GM15510 (cell line): ENCODE measurements around the gene ARID5B.

ENCODE experiments used
- POLR2A ChIP-seq: IDR thresholded peaks from 3 replicates; pipeline ENCODE4 v1.6.1; 2011; ENCODE audit warnings: borderline replicate concordance; ENCODE audit not compliant: insufficient read length; ENCODE audit errors: extremely low read depth

The ARID5B gene

GRCh38 chr10:62056219-62056618, 154.7 kb downstream of the ARID5B start:
- no peak for TF ChIP-seq POLR2A

GRCh38 chr10:62056698-62057097, 155.2 kb downstream of the ARID5B start:
- no peak for TF ChIP-seq POLR2A

GRCh38 chr10:62057359-62057758, 155.9 kb downstream of the ARID5B start:
- no peak for TF ChIP-seq POLR2A

GRCh38 chr10:62057850-62058249, 156.4 kb downstream of the ARID5B start:
- no peak for TF ChIP-seq POLR2A

- TF ChIP-seq POLR2A = no peak
These were observed 157.0 kb downstream of the ARID5B start for GRCh38 chr10:62058476-62058875.

GRCh38 chr10:62058896-62059216, 157.4 kb downstream of the ARID5B start:
- TF ChIP-seq POLR2A = no peak

DNA sequence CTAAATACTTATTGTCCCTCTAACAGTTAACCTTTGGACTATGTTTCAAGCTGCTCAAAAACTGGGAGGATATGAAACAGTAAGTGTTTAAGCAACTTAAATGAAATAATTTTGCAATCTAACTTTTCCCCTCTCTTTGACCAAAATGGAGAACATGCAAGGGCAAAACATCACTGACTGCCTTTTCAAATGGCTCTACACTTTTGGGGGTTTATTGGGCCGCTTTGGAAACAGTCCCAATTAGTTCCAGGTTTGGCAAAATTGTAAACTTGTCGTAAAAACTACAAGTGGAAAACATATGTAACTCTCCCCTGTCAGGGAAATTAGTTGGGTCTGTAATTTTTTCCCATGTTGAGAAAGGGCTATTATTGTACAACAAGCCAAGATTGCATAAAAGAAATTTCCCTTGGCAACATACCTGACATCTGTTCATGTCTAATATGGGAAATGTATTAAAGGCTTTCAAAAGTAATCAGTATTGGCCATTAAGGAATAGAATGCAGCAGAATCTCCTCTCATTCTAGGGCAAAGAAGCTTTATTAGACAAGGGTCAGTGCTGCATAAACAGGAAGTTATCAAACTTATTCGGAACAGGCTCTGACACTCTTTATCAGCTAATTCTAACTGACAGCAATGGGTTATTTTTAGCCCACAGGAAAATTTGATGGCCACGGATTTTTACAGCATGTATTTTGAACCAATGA, 157.9 kb downstream of the ARID5B start:
- no peak for TF ChIP-seq POLR2A

- no peak for TF ChIP-seq POLR2A
These were observed 160.5 kb downstream of the ARID5B start for GRCh38 chr10:62062028-62062427.

DNA sequence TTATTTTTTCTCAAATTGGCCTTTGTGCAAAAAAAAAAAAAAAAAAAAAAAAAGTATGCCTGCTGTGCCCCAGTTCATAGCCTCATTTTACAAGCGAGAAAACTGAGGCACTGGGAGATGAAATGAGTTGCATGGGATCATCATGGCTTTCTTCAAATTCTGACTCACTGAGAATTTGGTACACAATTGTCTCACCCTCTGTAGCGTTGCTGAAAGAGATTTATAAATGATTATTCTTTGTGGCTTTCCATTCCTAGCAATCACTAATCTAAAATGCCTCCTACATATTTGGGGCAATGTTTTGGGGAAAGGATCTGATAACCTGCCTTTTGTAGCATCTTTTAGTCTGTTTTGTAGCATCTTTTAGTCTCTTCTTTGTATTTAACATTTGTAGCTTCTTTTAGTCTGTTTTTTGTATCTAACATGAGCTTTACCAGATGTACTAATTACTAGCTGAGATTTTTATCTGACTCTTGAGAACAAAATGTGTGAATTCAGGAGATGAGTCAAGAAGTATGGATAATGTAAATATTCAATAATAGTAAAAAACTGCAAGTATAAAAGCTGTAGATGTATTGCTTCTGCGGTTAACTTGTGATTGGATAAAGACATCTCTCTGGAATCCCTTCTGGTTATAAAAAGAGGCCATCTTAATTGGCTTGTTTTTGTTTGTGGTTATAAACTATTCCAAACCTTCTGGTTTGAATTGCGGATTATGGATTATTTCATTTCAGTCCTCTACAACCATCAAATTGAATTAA, 161.4 kb downstream of the ARID5B start:
- TF ChIP-seq POLR2A = no peak

GRCh38 chr10:62063795-62064472, 162.4 kb downstream of the ARID5B start:
- TF ChIP-seq POLR2A = no peak

DNA sequence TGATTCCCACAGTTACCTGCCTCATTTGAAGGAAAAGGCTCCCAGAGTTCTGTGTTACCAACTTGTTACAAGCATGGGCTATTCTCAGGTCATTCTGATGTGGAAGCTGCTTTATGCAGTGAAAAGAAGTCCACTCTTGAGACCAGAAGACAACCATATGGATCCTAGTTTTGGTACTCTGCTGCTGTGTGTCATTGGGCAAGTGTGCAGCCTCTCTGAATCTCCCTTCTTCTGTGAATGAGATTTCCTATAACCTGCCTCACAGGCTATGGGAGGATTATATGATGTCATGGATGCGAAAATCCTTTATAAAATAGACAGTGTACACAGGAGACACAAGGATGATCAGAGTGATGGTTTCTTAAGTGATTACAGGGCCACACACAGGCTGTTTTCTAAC, 166.1 kb downstream of the ARID5B start:
- no peak for TF ChIP-seq POLR2A

DNA sequence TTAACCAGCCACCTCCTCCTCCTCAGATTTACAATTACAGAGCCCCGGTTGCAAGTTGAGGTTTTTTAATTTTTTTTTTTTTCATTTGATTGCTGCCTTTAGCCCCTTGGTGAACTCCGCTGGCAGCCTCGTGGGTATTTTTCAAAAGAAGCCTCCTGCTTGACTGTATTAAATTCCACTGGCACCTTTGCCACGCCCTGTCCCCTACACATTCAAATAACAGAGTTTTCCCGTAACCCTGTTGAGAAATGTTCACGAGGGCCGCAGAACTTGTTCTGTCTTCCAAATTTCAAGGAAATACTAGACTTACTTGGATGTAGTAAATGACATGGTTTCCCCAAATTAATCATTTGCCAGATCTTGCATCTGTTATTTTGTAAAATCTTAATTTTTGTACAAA, 167.0 kb downstream of the ARID5B start:
- TF ChIP-seq POLR2A = no peak

- no peak for TF ChIP-seq POLR2A
These were observed 168.1 kb downstream of the ARID5B start for GRCh38 chr10:62069452-62070178.

- no peak for TF ChIP-seq POLR2A
These were observed 170.4 kb downstream of the ARID5B start for GRCh38 chr10:62071846-62072281.

DNA sequence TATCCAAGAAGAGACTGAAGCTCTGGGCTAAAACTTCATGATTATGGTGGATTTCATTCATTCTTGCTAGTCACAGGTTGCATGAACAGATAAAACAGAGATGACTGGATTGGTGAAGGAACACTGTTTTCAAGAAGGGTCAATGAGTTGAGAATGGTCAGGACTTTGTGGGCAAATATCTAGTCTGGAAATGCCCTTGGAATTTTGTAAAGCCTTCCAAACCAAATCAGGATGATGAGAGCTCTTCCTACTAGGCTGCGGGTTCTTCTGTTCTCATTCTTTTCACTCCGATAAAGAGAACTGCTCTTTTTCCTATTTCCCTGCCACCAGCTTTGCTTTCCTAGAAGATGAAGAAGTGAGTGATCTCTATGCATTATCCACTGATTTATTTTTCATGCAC, 171.4 kb downstream of the ARID5B start:
- TF ChIP-seq POLR2A = no peak
